ENCODE results near the gene GLT8D1.

Gene GLT8D1

GRCh38 chr3:52712291-52713212 is 7.0 kb upstream of the GLT8D1 start:
- DNase-seq, result no peak

GRCh38 chr3:52710512-52710911 is 4.9 kb upstream of the GLT8D1 start:
- no peak for DNase-seq

- no peak for DNase-seq
These were observed 2.0 kb upstream of the GLT8D1 start for GRCh38 chr3:52707585-52707984.

- DNase-seq, result no peak
These were observed 228 bp downstream of the GLT8D1 start for GRCh38 chr3:52705438-52705687.

- DNase-seq, result no peak
These were observed 767 bp downstream of the GLT8D1 start for GRCh38 chr3:52704611-52705437.

- no peak for DNase-seq
These were observed 2.2 kb downstream of the GLT8D1 start for GRCh38 chr3:52703341-52703740.

GRCh38 chr3:52697632-52697965 is 8.0 kb downstream of the GLT8D1 start:
- no peak for DNase-seq

- no peak for DNase-seq
These were observed 8.6 kb downstream of the GLT8D1 start for GRCh38 chr3:52696830-52697631.

- DNase-seq, result no peak
These were observed 9.6 kb downstream of the GLT8D1 start for GRCh38 chr3:52695798-52696671.

GRCh38 chr3:52694528-52695189 is 10.9 kb downstream of the GLT8D1 start:
- DNase-seq, result no peak

GRCh38 chr3:52693071-52693470 is 12.5 kb downstream of the GLT8D1 start:
- DNase-seq, result no peak

GRCh38 chr3:52690560-52690959 is 15.0 kb downstream of the GLT8D1 start:
- DNase-seq, result no peak

- no peak for DNase-seq
These were observed 16.4 kb downstream of the GLT8D1 start for GRCh38 chr3:52689151-52689550.

- no peak for DNase-seq
These were observed 17.3 kb downstream of the GLT8D1 start for GRCh38 chr3:52688266-52688665.

- peak; percentile 93 for DNase-seq
These were observed 19.6 kb downstream of the GLT8D1 start, which contains the start of the genes GNL3 and PBRM1 for GRCh38 chr3:52685709-52686691. GNL3 (plus strand) TSS chr3:52686032; CDS start chr3:52686093, 61 bp downstream. PBRM1 (minus strand) TSS chr3:52685913.

- peak; percentile 79 for DNase-seq
These were observed 20.3 kb downstream of the GLT8D1 start for GRCh38 chr3:52685285-52685708.

- no peak for DNase-seq
These were observed 21.4 kb downstream of the GLT8D1 start for GRCh38 chr3:52684184-52684583.

GRCh38 chr3:52683611-52684010 is 22.0 kb downstream of the GLT8D1 start:
- DNase-seq, result no peak

GRCh38 chr3:52682016-52682415 is 23.6 kb downstream of the GLT8D1 start:
- peak; percentile 34 for DNase-seq

GRCh38 chr3:52681596-52681995 is 24.0 kb downstream of the GLT8D1 start:
- no peak for DNase-seq

Measured in stimulated activated naive CD4-positive, alpha-beta T cell treated with Interleukin-2 at 50 U/mL for 16 hours (primary cell).